Measurements from ENCODE around the gene COLEC11.

The COLEC11 gene

DNA sequence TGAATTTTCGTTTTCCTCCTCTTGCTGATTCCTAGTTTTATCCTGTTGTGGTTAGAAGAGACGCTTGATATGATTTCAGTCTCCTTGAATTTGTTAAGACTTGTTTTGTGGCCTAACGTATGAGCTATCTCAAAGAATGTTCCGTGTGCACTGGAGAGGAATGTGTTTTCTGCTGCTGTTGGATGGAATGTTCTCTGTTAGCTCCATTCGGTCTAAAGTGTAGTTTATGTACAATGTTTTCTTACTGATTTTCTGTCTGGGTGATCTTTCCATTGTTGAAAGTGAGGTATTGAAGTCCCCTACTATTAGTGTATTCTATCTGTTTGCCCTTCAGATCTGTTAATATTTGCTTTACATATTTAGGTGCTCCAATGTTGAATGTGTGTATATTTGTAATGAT lies 25.9 kb downstream of the COLEC11 start:
- Histone ChIP-seq H3K27ac (ENCODE audit: low read depth, low read length) (no peak overlapping the region), H3K9ac (ENCODE audit: low read length) (no peak overlapping the region), H2AFZ (ENCODE audit: low read depth, low read length, severe bottlenecking) (no peak overlapping the region), H4K20me1 (ENCODE audit: low read depth, low read length) (no peaks in the 10 kb centered on the region), H3K4me3 (ENCODE audit: insufficient read depth, low read length, poor library complexity, severe bottlenecking) (no peak overlapping the region), H3F3A (ENCODE audit: insufficient read depth) (no peaks in the 10 kb centered on the region), H3K27me3 (ENCODE audit: low read length) (no peaks in the 10 kb centered on the region), H3K36me3 (ENCODE audit: low read length) (no peaks in the 10 kb centered on the region), H3K9me3 (ENCODE audit: insufficient read depth, low read length) (no peaks in the 10 kb centered on the region), H3K4me2 (ENCODE audit: low read depth, low read length, poor library complexity, severe bottlenecking) (no peak overlapping the region), H3K79me2 (ENCODE audit: insufficient read depth, low read length) (no peaks in the 10 kb centered on the region), H3K9me2 (replicated peaks; ENCODE audit: insufficient read depth, low read length) (no peaks in the 10 kb centered on the region)
- TF ChIP-seq, protein P1, sequence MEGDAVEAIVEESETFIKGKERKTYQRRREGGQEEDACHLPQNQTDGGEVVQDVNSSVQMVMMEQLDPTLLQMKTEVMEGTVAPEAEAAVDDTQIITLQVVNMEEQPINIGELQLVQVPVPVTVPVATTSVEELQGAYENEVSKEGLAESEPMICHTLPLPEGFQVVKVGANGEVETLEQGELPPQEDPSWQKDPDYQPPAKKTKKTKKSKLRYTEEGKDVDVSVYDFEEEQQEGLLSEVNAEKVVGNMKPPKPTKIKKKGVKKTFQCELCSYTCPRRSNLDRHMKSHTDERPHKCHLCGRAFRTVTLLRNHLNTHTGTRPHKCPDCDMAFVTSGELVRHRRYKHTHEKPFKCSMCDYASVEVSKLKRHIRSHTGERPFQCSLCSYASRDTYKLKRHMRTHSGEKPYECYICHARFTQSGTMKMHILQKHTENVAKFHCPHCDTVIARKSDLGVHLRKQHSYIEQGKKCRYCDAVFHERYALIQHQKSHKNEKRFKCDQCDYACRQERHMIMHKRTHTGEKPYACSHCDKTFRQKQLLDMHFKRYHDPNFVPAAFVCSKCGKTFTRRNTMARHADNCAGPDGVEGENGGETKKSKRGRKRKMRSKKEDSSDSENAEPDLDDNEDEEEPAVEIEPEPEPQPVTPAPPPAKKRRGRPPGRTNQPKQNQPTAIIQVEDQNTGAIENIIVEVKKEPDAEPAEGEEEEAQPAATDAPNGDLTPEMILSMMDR (IDR thresholded peaks at IDR 0.05; ENCODE audit: insufficient read depth, low read length, poor library complexity, severe bottlenecking) = no peak
- TF ChIP-seq EZH2phosphoT487 (conservative IDR thresholded peaks at IDR 0.05; ENCODE audit: low read length) = no peak

DNA sequence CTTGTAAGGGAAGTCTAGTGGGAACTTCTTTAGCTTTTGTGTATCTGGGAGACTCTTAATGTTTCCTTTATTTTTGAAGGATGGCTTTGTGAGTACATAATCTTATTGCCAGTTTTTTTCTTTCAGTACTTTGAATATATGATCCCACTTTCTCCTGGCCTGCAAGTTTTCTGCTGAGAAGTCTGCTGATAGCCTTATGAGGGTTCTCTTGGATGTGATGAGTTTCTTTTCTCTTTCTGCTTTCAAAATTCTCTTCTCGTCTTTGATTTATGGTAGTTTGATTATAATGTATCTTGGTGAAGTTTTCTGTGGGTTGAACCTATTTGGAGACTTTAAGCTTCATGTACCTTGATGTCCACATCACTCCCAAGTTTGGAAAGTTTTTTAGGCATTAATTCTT lies 28.1 kb downstream of the COLEC11 start:
- Histone ChIP-seq H4K20me1 (ENCODE audit: low read depth, low read length) (no peaks in the 10 kb centered on the region), H3K36me3 (ENCODE audit: low read length) (no peaks in the 10 kb centered on the region), H3K4me2 (ENCODE audit: low read depth, low read length, poor library complexity, severe bottlenecking) (no peak overlapping the region), H3K4me3 (ENCODE audit: insufficient read depth, low read length, poor library complexity, severe bottlenecking) (no peak overlapping the region), H3K27me3 (ENCODE audit: low read length) (no peaks in the 10 kb centered on the region), H3K9me3 (ENCODE audit: insufficient read depth, low read length) (no peaks in the 10 kb centered on the region), H3K9ac (ENCODE audit: low read length) (no peak overlapping the region), H3K27ac (ENCODE audit: low read depth, low read length) (no peak overlapping the region), H3F3A (ENCODE audit: insufficient read depth) (no peaks in the 10 kb centered on the region), H2AFZ (ENCODE audit: low read depth, low read length, severe bottlenecking) (no peak overlapping the region), H3K79me2 (ENCODE audit: insufficient read depth, low read length) (no peaks in the 10 kb centered on the region), H3K9me2 (replicated peaks; ENCODE audit: insufficient read depth, low read length) (no peaks in the 10 kb centered on the region)
- no peak for TF ChIP-seq EZH2phosphoT487 (conservative IDR thresholded peaks at IDR 0.05; ENCODE audit: low read length)
- TF ChIP-seq, protein P1 (IDR thresholded peaks at IDR 0.05; ENCODE audit: insufficient read depth, low read length, poor library complexity, severe bottlenecking) = no peak

DNA sequence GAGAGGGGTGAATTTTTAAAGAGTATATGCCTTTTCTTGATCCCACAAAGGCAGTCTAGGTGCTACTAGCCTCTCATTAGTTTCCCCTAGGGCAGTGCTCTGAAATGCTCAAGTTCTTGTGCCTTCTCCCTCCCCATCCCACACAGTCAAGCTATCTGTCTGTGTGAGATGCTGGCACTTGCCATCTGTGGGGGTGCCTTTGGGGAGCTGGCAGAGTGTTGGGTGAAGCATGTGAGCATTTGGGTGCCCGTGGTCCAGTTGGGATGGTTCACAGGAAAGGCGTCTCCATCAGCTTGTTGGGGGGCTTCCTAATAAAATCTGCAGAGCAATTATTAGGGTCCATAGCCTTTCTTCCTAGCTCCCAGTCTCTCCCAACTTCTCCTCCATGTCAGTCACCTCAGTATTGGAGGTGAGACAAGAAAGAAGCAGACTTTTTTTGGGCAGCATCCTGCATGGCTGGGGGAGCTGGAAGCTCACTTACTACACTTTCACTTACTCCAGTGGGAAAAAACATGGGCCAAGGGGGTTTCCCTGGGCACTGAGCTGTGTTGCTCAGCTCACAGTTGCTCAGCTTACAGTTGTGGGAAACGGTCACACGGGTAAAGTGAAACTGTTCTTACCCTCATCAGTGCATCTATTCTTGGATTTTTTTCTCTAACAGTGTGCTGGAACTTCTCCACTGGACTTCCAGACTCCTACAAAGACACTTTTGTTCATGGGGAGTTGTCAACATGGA lies 29.3 kb downstream of the COLEC11 start:
- TF ChIP-seq, protein P1 (IDR thresholded peaks at IDR 0.05; ENCODE audit: insufficient read depth, low read length, poor library complexity, severe bottlenecking) = no peak
- no peak for TF ChIP-seq EZH2phosphoT487 (conservative IDR thresholded peaks at IDR 0.05; ENCODE audit: low read length)
- H3K9me3 ChIP-seq (ENCODE audit: insufficient read depth, low read length) = no peaks in the 10 kb centered on the region
- no peak overlapping the region for H3K9ac ChIP-seq (ENCODE audit: low read length)
- H3K9me2 ChIP-seq (replicated peaks; ENCODE audit: insufficient read depth, low read length) = no peaks in the 10 kb centered on the region
- H3K36me3 ChIP-seq (ENCODE audit: low read length) = no peaks in the 10 kb centered on the region
- no peaks in the 10 kb centered on the region for H3K79me2 ChIP-seq (ENCODE audit: insufficient read depth, low read length)
- no peaks in the 10 kb centered on the region for H3F3A ChIP-seq (ENCODE audit: insufficient read depth)
- H3K4me3 ChIP-seq (ENCODE audit: insufficient read depth, low read length, poor library complexity, severe bottlenecking) = no peak overlapping the region
- no peaks in the 10 kb centered on the region for H4K20me1 ChIP-seq (ENCODE audit: low read depth, low read length)
- no peaks in the 10 kb centered on the region for H3K27me3 ChIP-seq (ENCODE audit: low read length)
- no peak overlapping the region for H3K4me2 ChIP-seq (ENCODE audit: low read depth, low read length, poor library complexity, severe bottlenecking)
- H3K27ac ChIP-seq (ENCODE audit: low read depth, low read length) = no peak overlapping the region
- no peak overlapping the region for H2AFZ ChIP-seq (ENCODE audit: low read depth, low read length, severe bottlenecking)

All from SU-DHL-6 (cell line).